ENCODE measurements around the gene ARRDC5. TPM values are rescaled to one million over a fixed set of nuclear protein-coding genes. Genes with fewer than 3 reads are reported as not detected.

Gene ARRDC5
- total and polyA plus RNA-seq, 2 of the 13 experiments (the other 11 are each of a cell fraction or from before 2014, with no cell fraction given) = not detected

GRCh38 chr19:4870025-4870700, 32.5 kb downstream of the ARRDC5 start (continued):
- no peak for TF ChIP-seq ZNF101 (CRISPR knock-in tag; IDR thresholded peaks at IDR 0.05; ENCODE audit: borderline replicate concordance, low read depth)
- TF ChIP-seq JUND (CRISPR knock-in tag; IDR thresholded peaks at IDR 0.05) = peak; percentile 100
- no peak for TF ChIP-seq CBX2 (IDR thresholded peaks at IDR 0.05; ENCODE audit: low read depth, low read length)
- no peak for TF ChIP-seq CBX2 (CRISPR knock-in tag; IDR thresholded peaks at IDR 0.05; ENCODE audit: low read depth)
- no peak for TF ChIP-seq TOPORS (CRISPR knock-in tag; IDR thresholded peaks at IDR 0.05)
- TF ChIP-seq MTF1 (CRISPR knock-in tag; IDR thresholded peaks at IDR 0.05) = no peak
- TF ChIP-seq DMTF1 (CRISPR knock-in tag; IDR thresholded peaks at IDR 0.05) = no peak
- TF ChIP-seq HMG20B (CRISPR knock-in tag; conservative IDR thresholded peaks at IDR 0.05) = 0 out of 2 replicates have a peak, but pooled peaks have one; percentile 39
- peak; percentile 91 for TF ChIP-seq PAXIP1 (CRISPR knock-in tag; conservative IDR thresholded peaks at IDR 0.05)
- TF ChIP-seq ZNF572 (CRISPR knock-in tag; IDR thresholded peaks at IDR 0.05) = no peak
- peak; percentile 80 for TF ChIP-seq DPF2 (CRISPR knock-in tag; IDR thresholded peaks at IDR 0.05; ENCODE audit: borderline replicate concordance, low read depth)
- TF ChIP-seq YEATS4 (CRISPR knock-in tag; IDR thresholded peaks at IDR 0.05; ENCODE audit: borderline replicate concordance) = peak; percentile 30; the same call in 1 of the 2 replicates
- TF ChIP-seq PHF21A (CRISPR knock-in tag; IDR thresholded peaks at IDR 0.05) = peak; percentile 93
- TF ChIP-seq DNMT1 (CRISPR knock-in tag; IDR thresholded peaks at IDR 0.05) = no peak
- TF ChIP-seq MLX (CRISPR knock-in tag; IDR thresholded peaks at IDR 0.05) = no peak
- TF ChIP-seq PITX1 (CRISPR knock-in tag; IDR thresholded peaks at IDR 0.05) = peak; percentile 92
- TF ChIP-seq KDM6A (CRISPR knock-in tag; IDR thresholded peaks at IDR 0.05; ENCODE audit: low read depth) = no peak
- TF ChIP-seq CHD4 (IDR thresholded peaks at IDR 0.05; ENCODE audit: borderline replicate concordance, low read length) = peak; percentile 100
- TF ChIP-seq CBX5 (CRISPR knock-in tag; IDR thresholded peaks at IDR 0.05; ENCODE audit: borderline replicate concordance) = peak; percentile 97
- TF ChIP-seq HNRNPLL (IDR thresholded peaks at IDR 0.05; ENCODE audit: low read depth, low read length, poor library complexity, severe bottlenecking) = no peak
- peak; percentile 77; the same call in 1 of the 2 replicates for TF ChIP-seq ZNF776 (CRISPR knock-in tag; IDR thresholded peaks at IDR 0.05)
- TF ChIP-seq CHCHD3 (CRISPR knock-in tag; IDR thresholded peaks at IDR 0.05) = no peak
- 0 out of 2 replicates have a peak, but pooled peaks have one; percentile 20 for TF ChIP-seq ZNF317 (CRISPR knock-in tag; IDR thresholded peaks at IDR 0.05)
